WTC11 (cell line): ENCODE measurements around the gene FRMD4A. TPM values are rescaled to one million over a fixed set of nuclear protein-coding genes. Genes with fewer than 3 reads are reported as not detected.

ENCODE experiments used
- ATAC-seq: fragments of 200-7000 bp; cut with Tn5 transposase; 2 replicates; pipeline ENCODE4 v1.10.0; 2021; ENCODE audit warnings: mild to moderate bottlenecking, moderate library complexity
- CTCF ChIA-PET: fragments of 300-600 bp; sonication (Branson Sonifier 250); formaldehyde crosslinking; loops from one replicate; lab custom pipeline; 2021; ENCODE audit warnings: antibody characterized with exemption; lab: Charles Lee
- POLR2A ChIA-PET: fragments of 350-600 bp; sonication (Branson Sonifier 250); formaldehyde crosslinking; loops from one replicate; lab custom pipeline; 2021; ENCODE audit warnings: antibody characterized with exemption; lab: Charles Lee
- DNase-seq: peaks from one replicate; pipeline ENCODE4 v3.0.0; 2021; ENCODE audit warnings: low spot score
- H3K27ac Mint-ChIP-seq: 2 replicates; pipeline ENCODE4 v1.8.0; 2021; ENCODE audit warnings: mixed read lengths
- H3K27me3 Mint-ChIP-seq: 2 replicates; pipeline ENCODE4 v1.8.0; 2021; ENCODE audit warnings: low read depth, mild to moderate bottlenecking, moderate library complexity, mixed read lengths
- H3K36me3 Mint-ChIP-seq: 2 replicates; pipeline ENCODE4 v1.8.0; 2021; ENCODE audit warnings: mixed read lengths
- H3K4me1 Mint-ChIP-seq: 2 replicates; pipeline ENCODE4 v1.8.0; 2022; ENCODE audit warnings: mixed read lengths
- H3K4me3 Mint-ChIP-seq: 2 replicates; pipeline ENCODE4 v1.8.0; 2021; ENCODE audit warnings: mild to moderate bottlenecking, moderate library complexity, mixed read lengths
- H3K9me3 Mint-ChIP-seq: 2 replicates; pipeline ENCODE4 v1.8.0; 2021; ENCODE audit warnings: mixed read lengths
- AFF4 ChIP-seq: sonication (generic); formaldehyde crosslinking; IDR thresholded peaks from 2 replicates; pipeline ENCODE4 v1.8.1; 2023; ENCODE audit warnings: mild to moderate bottlenecking, missing genetic modification reagents, borderline replicate concordance
- ATF1 ChIP-seq: sonication (generic); formaldehyde crosslinking; IDR thresholded peaks from 2 replicates; pipeline ENCODE4 v1.8.1; 2023; ENCODE audit warnings: mild to moderate bottlenecking, moderate library complexity, missing genetic modification reagents
- E2F5 ChIP-seq: sonication (generic); formaldehyde crosslinking; IDR thresholded peaks from 2 replicates; pipeline ENCODE4 v1.8.1; 2022; ENCODE audit warnings: mild to moderate bottlenecking, moderate library complexity, missing genetic modification reagents
- ETV6 ChIP-seq: sonication (generic); formaldehyde crosslinking; IDR thresholded peaks from 2 replicates; pipeline ENCODE4 v1.8.1; 2022; ENCODE audit warnings: mild to moderate bottlenecking, missing genetic modification reagents
- FOXJ3 ChIP-seq: sonication (generic); formaldehyde crosslinking; IDR thresholded peaks from 2 replicates; pipeline ENCODE4 v1.9.0; 2021; ENCODE audit warnings: missing genetic modification reagents, mild to moderate bottlenecking, borderline replicate concordance
- FOXP4 ChIP-seq: sonication (generic); formaldehyde crosslinking; IDR thresholded peaks from 2 replicates; pipeline ENCODE4 v1.8.0; 2022; ENCODE audit warnings: mild to moderate bottlenecking, missing genetic modification reagents
- JAZF1 ChIP-seq: fragments of 250-450 bp; sonication (Bioruptor Pico); IDR thresholded peaks from 2 replicates; pipeline ENCODE4 v1.9.0; 2021; ENCODE audit warnings: moderate library complexity, mild to moderate bottlenecking, inconsistent platforms
- JUN ChIP-seq: sonication (generic); formaldehyde crosslinking; IDR thresholded peaks from 2 replicates; pipeline ENCODE4 v1.8.0; 2023; ENCODE audit warnings: mild to moderate bottlenecking, missing genetic modification reagents
- KAT7 ChIP-seq: sonication (generic); formaldehyde crosslinking; IDR thresholded peaks from 2 replicates; pipeline ENCODE4 v1.8.1; 2023; ENCODE audit warnings: missing genetic modification reagents, mild to moderate bottlenecking, borderline replicate concordance
- MLX ChIP-seq: sonication (generic); formaldehyde crosslinking; IDR thresholded peaks from 2 replicates; pipeline ENCODE4 v1.8.1; 2023; ENCODE audit warnings: mild to moderate bottlenecking, missing genetic modification reagents, moderate library complexity
- NFATC4 ChIP-seq: fragments of 250-450 bp; sonication (Bioruptor Pico); IDR thresholded peaks from 2 replicates; pipeline ENCODE4 v1.9.0; 2021; ENCODE audit warnings: mild to moderate bottlenecking
- NR1H2 ChIP-seq: sonication (generic); formaldehyde crosslinking; IDR thresholded peaks from 2 replicates; pipeline ENCODE4 v1.9.0; 2021; ENCODE audit warnings: mild to moderate bottlenecking, moderate library complexity, missing genetic modification reagents
- OVOL2 ChIP-seq: fragments of 250-450 bp; sonication (Bioruptor Pico); IDR thresholded peaks from 2 replicates; pipeline ENCODE4 v1.9.0; 2021; ENCODE audit warnings: mild to moderate bottlenecking, borderline replicate concordance
- PRDM15 ChIP-seq: sonication (generic); formaldehyde crosslinking; IDR thresholded peaks from 2 replicates; pipeline ENCODE4 v1.8.0; 2022; ENCODE audit warnings: missing genetic modification reagents
- SOX15 ChIP-seq: fragments of 250-450 bp; sonication (Bioruptor Pico); IDR thresholded peaks from 2 replicates; pipeline ENCODE4 v1.9.0; 2021; ENCODE audit warnings: mild to moderate bottlenecking
- ZBTB21 ChIP-seq: sonication (generic); formaldehyde crosslinking; IDR thresholded peaks from 2 replicates; pipeline ENCODE4 v1.8.1; 2023; ENCODE audit warnings: mild to moderate bottlenecking, missing genetic modification reagents, borderline replicate concordance
- ZNF138 ChIP-seq: sonication (generic); formaldehyde crosslinking; conservative IDR thresholded peaks from 2 replicates; pipeline ENCODE4 v1.8.1; 2022; ENCODE audit warnings: mild to moderate bottlenecking, moderate library complexity, missing genetic modification reagents
- ZNF317 ChIP-seq: sonication (generic); formaldehyde crosslinking; IDR thresholded peaks from 2 replicates; pipeline ENCODE4 v1.8.1; 2023; ENCODE audit warnings: low read depth, mild to moderate bottlenecking, moderate library complexity, missing genetic modification reagents, borderline replicate concordance
- ZNF423 ChIP-seq: fragments of 250-450 bp; sonication (Bioruptor Pico); IDR thresholded peaks from 2 replicates; pipeline ENCODE4 v2.1.2; 2022; ENCODE audit warnings: mild to moderate bottlenecking, moderate library complexity
- ZNF532 ChIP-seq: fragments of 250-450 bp; sonication (Bioruptor Pico); IDR thresholded peaks from 2 replicates; pipeline ENCODE4 v1.9.0; 2021; ENCODE audit warnings: mild to moderate bottlenecking, borderline replicate concordance
- total RNA-seq: library from RNA; stranded (reverse); gene quantifications from 3 replicates; pipeline ENCODE4 v1.2.3, GENCODE V29; 2021

FRMD4A gene
- total RNA-seq, 1 experiment from 2014 or later, result 35.5 TPM

GRCh38 chr10:14141283-14141682 lies 189.4 kb downstream of the FRMD4A start:
- CTCF ChIA-PET, result no interaction called here
- Mint-ChIP-seq H3K36me3 (no peaks in the 10 kb centered on the region), H3K9me3 (no peaks in the 10 kb centered on the region), H3K4me1 (peaks cover 6% of the 10 kb centered on the region; the same call in 1 of the 2 replicates), H3K4me3 (no peak overlapping the region), H3K27me3 (no peaks in the 10 kb centered on the region), H3K27ac (no peak overlapping the region)
- no peak for TF ChIP-seq JAZF1
- TF ChIP-seq ATF1 (CRISPR knock-in tag), result no peak
- TF ChIP-seq NFATC4 (CRISPR knock-in tag), result no peak
- no peak for TF ChIP-seq NR1H2 (CRISPR knock-in tag)
- no peak for TF ChIP-seq ZNF532
- TF ChIP-seq FOXJ3 (CRISPR knock-in tag), result no peak
- no peak for TF ChIP-seq MLX
- no peak for TF ChIP-seq ZNF138 (CRISPR knock-in tag)
- no peak for TF ChIP-seq ZBTB21
- no peak for TF ChIP-seq ETV6 (CRISPR knock-in tag)
- no peak for DNase-seq
- ATAC-seq, result no peak
- POLR2A ChIA-PET, result no interaction called here

GRCh38 chr10:14137391-14137790 lies 193.3 kb downstream of the FRMD4A start:
- DNase-seq (no peak), ATAC-seq (no peak)
- no peaks in the 10 kb centered on the region for H3K27me3 Mint-ChIP-seq
- peaks cover 5% of the 10 kb centered on the region; the same call in 1 of the 2 replicates for H3K9me3 Mint-ChIP-seq
- no peak overlapping the region for H3K4me3 Mint-ChIP-seq
- no peak overlapping the region; the same call in 1 of the 2 replicates for H3K27ac Mint-ChIP-seq
- H3K4me1 Mint-ChIP-seq, result peaks cover 7% of the 10 kb centered on the region; the same call in 1 of the 2 replicates
- ChIA-PET CTCF (interaction anchor here (1.2 kb wide), 1 partner anchor 63 kb away, joined by 4 read pairs; no protein-coding TSS in a partner anchor), POLR2A (no interaction called here)
- H3K36me3 Mint-ChIP-seq, result no peaks in the 10 kb centered on the region
- TF ChIP-seq JUN (CRISPR knock-in tag), result no peak
- TF ChIP-seq AFF4 (CRISPR knock-in tag), result no peak
- TF ChIP-seq E2F5 (CRISPR knock-in tag), result no peak
- no peak for TF ChIP-seq MLX
- no peak for TF ChIP-seq ZNF423 (CRISPR knock-in tag)
- TF ChIP-seq KAT7 (CRISPR knock-in tag), result no peak
- no peak for TF ChIP-seq PRDM15 (CRISPR knock-in tag)
- TF ChIP-seq OVOL2 (CRISPR knock-in tag), result no peak
- TF ChIP-seq FOXP4 (CRISPR knock-in tag), result no peak
- TF ChIP-seq SOX15 (CRISPR knock-in tag), result no peak
- TF ChIP-seq ZNF317 (CRISPR knock-in tag), result no peak
